ENCODE measurements around the gene SH3BGRL3. TPM values are rescaled to one million over a fixed set of nuclear protein-coding genes. Genes with fewer than 3 reads are reported as not detected.
A peak's percentile ranks its signal among the peaks of the same experiment; 100 is the strongest.

SH3BGRL3 gene
- total RNA-seq, 1 experiment from 2014 or later = 193 TPM

DNA sequence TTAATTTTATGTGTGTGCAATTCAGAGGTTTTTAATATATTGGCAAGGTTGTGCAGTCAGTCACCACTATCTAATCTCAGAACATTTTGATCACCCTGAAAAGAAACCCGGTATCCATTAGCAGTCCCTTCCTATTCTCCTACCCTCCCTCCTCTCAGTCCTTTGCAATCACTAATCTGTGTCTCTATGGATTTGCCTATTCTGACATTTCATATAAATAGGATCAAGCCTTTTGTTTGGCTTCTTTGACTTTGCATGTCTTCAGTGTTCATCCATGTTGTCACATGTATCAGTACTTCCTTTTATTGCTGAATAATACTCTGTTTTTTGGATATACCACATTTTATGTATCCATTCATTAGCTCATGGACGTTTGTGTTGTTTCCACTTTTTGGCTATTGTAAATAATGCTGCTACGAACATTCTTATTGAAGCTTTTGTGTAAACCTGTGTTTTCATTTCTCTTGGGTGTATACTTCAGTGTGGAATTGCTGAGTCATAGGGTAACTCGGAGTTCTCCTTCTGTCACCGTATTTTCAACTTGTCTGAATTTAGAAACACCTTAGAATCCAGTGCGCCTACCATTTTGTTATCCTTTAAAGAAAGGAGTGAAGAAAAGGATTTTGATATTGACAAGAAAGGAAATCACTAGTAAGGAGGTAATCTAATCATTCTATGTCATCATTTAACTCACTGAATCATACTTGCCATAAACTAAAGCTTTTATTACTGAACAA, 42.5 kb upstream of the SH3BGRL3 start:
- ATAC-seq = no peak
- ChIA-PET POLR2A (interaction anchor here (0.5 kb wide), 1 partner anchor 9 kb away, joined by 3 read pairs; no protein-coding TSS in a partner anchor), CTCF (interaction anchor here (0.6 kb wide), 1 partner anchor 70 kb away, joined by 3 read pairs; no protein-coding TSS in a partner anchor)
- Histone ChIP-seq H3K36me3 (ENCODE audit: control insufficient read depth, insufficient read depth, low read length) (peaks cover 6% of the 10 kb centered on the region), H3K27me3 (ENCODE audit: control insufficient read depth, insufficient read depth, low read length) (no peaks in the 10 kb centered on the region), H3K27ac (ENCODE audit: low read length) (peak overlapping the region; percentile 81), H3K9me3 (ENCODE audit: control insufficient read depth, insufficient read depth, low read depth, low read length) (no peaks in the 10 kb centered on the region), H3K4me3 (ENCODE audit: low read depth in 2 of 2, low read length in 2 of 2) (no peak overlapping the region), H3K4me1 (ENCODE audit: control insufficient read depth, insufficient read depth, low read length) (peaks cover 28% of the 10 kb centered on the region)
- intact Hi-C loops (cut with micrococcal nuclease; ENCODE audit: unreplicated experiment) = no loop called here
- in situ Hi-C loops (cut with HindIII; ENCODE audit: low pct_unique_long_range_greater_than_20kb, low sequenced_read_pairs) = no loop called here
- peak; percentile 18 for DNase-seq (ENCODE audit: low read depth, low spot score)
- TF ChIP-seq, protein P1, sequence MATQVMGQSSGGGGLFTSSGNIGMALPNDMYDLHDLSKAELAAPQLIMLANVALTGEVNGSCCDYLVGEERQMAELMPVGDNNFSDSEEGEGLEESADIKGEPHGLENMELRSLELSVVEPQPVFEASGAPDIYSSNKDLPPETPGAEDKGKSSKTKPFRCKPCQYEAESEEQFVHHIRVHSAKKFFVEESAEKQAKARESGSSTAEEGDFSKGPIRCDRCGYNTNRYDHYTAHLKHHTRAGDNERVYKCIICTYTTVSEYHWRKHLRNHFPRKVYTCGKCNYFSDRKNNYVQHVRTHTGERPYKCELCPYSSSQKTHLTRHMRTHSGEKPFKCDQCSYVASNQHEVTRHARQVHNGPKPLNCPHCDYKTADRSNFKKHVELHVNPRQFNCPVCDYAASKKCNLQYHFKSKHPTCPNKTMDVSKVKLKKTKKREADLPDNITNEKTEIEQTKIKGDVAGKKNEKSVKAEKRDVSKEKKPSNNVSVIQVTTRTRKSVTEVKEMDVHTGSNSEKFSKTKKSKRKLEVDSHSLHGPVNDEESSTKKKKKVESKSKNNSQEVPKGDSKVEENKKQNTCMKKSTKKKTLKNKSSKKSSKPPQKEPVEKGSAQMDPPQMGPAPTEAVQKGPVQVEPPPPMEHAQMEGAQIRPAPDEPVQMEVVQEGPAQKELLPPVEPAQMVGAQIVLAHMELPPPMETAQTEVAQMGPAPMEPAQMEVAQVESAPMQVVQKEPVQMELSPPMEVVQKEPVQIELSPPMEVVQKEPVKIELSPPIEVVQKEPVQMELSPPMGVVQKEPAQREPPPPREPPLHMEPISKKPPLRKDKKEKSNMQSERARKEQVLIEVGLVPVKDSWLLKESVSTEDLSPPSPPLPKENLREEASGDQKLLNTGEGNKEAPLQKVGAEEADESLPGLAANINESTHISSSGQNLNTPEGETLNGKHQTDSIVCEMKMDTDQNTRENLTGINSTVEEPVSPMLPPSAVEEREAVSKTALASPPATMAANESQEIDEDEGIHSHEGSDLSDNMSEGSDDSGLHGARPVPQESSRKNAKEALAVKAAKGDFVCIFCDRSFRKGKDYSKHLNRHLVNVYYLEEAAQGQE (IDR thresholded peaks at IDR 0.05; ENCODE audit: insufficient read depth in 1 of 2, low read depth in 2 of 2, low read length in 1 of 2) = no peak
- TF ChIP-seq SIN3A (IDR thresholded peaks at IDR 0.05; ENCODE audit: borderline replicate concordance, insufficient read depth, low read depth, low read length) (no peak), POLR2AphosphoS5 (IDR thresholded peaks at IDR 0.05; ENCODE audit: low read depth, low read length) (no peak), TCF7L2 (IDR thresholded peaks at IDR 0.05; ENCODE audit: low read depth, low read length) (no peak)
- TF ChIP-seq, protein P2, sequence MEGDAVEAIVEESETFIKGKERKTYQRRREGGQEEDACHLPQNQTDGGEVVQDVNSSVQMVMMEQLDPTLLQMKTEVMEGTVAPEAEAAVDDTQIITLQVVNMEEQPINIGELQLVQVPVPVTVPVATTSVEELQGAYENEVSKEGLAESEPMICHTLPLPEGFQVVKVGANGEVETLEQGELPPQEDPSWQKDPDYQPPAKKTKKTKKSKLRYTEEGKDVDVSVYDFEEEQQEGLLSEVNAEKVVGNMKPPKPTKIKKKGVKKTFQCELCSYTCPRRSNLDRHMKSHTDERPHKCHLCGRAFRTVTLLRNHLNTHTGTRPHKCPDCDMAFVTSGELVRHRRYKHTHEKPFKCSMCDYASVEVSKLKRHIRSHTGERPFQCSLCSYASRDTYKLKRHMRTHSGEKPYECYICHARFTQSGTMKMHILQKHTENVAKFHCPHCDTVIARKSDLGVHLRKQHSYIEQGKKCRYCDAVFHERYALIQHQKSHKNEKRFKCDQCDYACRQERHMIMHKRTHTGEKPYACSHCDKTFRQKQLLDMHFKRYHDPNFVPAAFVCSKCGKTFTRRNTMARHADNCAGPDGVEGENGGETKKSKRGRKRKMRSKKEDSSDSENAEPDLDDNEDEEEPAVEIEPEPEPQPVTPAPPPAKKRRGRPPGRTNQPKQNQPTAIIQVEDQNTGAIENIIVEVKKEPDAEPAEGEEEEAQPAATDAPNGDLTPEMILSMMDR (IDR thresholded peaks at IDR 0.05) = no peak
- BruUV-seq (replicated peaks) = no TSS peak

DNA sequence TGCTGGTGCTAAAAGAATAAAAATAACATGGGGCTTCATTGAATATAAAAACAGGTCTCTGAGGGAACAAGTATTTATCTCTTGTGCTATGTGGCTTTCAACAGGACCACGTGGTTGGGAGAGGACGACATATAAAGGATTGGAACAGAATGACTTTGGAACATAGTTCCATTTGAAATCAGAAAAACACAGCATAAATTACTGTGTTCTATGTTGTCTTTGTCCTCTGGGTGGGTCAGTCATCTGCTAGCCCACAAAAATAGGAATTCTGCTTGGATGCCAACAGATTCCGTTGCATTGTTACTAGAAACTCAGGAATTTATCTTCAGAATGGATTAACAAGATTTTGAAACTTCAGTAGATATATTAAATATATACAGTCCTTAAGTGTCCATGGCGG, 40.0 kb upstream of the SH3BGRL3 start:
- Histone ChIP-seq H3K27me3 (ENCODE audit: control insufficient read depth, insufficient read depth, low read length) (no peaks in the 10 kb centered on the region), H3K4me1 (ENCODE audit: control insufficient read depth, insufficient read depth, low read length) (peaks cover 24% of the 10 kb centered on the region), H3K27ac (ENCODE audit: low read length) (no peak overlapping the region), H3K36me3 (ENCODE audit: control insufficient read depth, insufficient read depth, low read length) (peaks cover 11% of the 10 kb centered on the region; the same call in 1 of the 2 replicates), H3K9me3 (ENCODE audit: control insufficient read depth, insufficient read depth, low read depth, low read length) (no peaks in the 10 kb centered on the region), H3K4me3 (ENCODE audit: low read depth in 2 of 2, low read length in 2 of 2) (no peak overlapping the region)
- intact Hi-C loops (cut with micrococcal nuclease; ENCODE audit: unreplicated experiment) (no loop called here), in situ Hi-C loops (cut with HindIII; ENCODE audit: low pct_unique_long_range_greater_than_20kb, low sequenced_read_pairs) (no loop called here)
- no TSS peak for BruUV-seq (replicated peaks)
- ATAC-seq (no peak), DNase-seq (ENCODE audit: low read depth, low spot score) (no peak)
- ChIA-PET POLR2A (interaction anchor here (0.5 kb wide), 1 partner anchor 196 kb away, joined by 4 read pairs; no protein-coding TSS in a partner anchor), CTCF (no interaction called here)
- TF ChIP-seq POLR2AphosphoS5 (IDR thresholded peaks at IDR 0.05; ENCODE audit: low read depth, low read length) (no peak), TCF7L2 (IDR thresholded peaks at IDR 0.05; ENCODE audit: low read depth, low read length) (no peak), SIN3A (IDR thresholded peaks at IDR 0.05; ENCODE audit: borderline replicate concordance, insufficient read depth, low read depth, low read length) (no peak)
- TF ChIP-seq, protein P1 (IDR thresholded peaks at IDR 0.05; ENCODE audit: insufficient read depth in 1 of 2, low read depth in 2 of 2, low read length in 1 of 2) = no peak
- TF ChIP-seq, protein P2 (IDR thresholded peaks at IDR 0.05) = no peak
